Activated CD8-positive, alpha-beta memory T cell treated with anti-CD3 and anti-CD28 coated beads for 36 hours (primary cell): ENCODE measurements around the gene OR9I1. TPM values are rescaled to one million over a fixed set of nuclear protein-coding genes. Genes with fewer than 3 reads are reported as not detected.

Experiments used
- CTCF ChIA-PET: fragments of 350-600 bp; sonication (Branson Sonifier 250); formaldehyde crosslinking; loops from one replicate; lab custom pipeline; 2021; ENCODE audit warnings: antibody characterized with exemption; lab: Charles Lee
- POLR2A ChIA-PET: fragments of 350-600 bp; sonication (Branson Sonifier 250); formaldehyde crosslinking; loops from one replicate; lab custom pipeline; 2021; ENCODE audit warnings: antibody characterized with exemption; lab: Charles Lee
- total RNA-seq, 2 experiments: library from RNA; stranded (reverse); gene quantifications; one replicate each; pipeline ENCODE4 v1.2.3, GENCODE V29; 2021

The OR9I1 gene, protein sequence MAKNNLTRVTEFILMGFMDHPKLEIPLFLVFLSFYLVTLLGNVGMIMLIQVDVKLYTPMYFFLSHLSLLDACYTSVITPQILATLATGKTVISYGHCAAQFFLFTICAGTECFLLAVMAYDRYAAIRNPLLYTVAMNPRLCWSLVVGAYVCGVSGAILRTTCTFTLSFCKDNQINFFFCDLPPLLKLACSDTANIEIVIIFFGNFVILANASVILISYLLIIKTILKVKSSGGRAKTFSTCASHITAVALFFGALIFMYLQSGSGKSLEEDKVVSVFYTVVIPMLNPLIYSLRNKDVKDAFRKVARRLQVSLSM
- total RNA-seq: not detected

DNA sequence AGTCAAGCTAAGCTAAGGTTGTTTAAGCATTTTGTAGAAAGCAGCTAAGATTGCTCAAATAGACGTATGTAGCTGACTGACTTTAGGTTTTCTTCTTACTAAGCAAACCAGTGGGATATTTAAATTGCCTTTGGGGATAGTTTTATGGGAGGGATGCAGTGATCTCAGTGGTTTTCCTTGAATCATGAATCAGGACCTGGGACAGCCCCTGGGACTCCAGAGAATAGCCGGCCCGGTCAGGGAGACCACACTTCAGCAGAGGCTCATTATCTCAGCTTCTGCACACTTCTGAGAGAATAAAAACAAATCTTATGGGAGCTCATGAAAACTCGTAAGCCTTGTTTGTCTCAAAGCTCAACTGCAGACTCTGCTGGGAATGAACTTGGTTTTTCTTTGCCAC is at the start of gene OR9I1:
Gene OR9I1, minus strand, starts transcription at position 62 of the 400 bp plus-strand sequence. CDS start 6,086 bp downstream, outside the sequence.
- CTCF ChIA-PET: no interaction called here

DNA sequence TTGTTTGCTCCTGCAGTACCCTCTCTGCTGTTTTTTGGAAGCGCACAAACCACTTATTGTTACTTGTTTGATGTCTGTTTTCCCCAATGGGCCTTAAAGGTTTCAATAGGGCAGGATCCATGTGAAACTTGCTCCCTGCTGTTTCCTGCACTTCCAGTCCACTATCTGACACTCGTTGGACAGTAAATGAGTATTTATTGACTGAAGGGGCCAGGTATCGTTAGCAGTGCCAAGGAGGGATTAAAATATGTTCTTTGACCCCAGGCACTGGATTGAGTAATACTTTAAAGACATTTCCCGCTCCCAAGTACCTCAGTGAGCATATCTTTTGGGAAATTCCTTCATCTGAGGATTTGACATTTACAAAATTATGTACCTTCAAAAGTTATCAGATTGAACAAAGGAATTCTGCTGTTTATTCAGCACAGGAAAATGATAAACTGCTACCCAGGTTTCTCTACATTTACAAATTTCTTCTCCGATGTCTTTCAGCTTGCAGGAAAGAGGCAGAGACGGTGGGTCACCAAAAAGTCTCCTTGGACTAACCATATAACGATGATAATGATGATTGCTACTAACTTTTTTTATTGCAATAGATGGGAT is 40.3 kb upstream of the OR9I1 start:
- ChIA-PET CTCF (no interaction called here), POLR2A (no interaction called here)

More for the DNA sequence above, at the start of gene OR9I1:
- POLR2A ChIA-PET: no interaction called here

DNA sequence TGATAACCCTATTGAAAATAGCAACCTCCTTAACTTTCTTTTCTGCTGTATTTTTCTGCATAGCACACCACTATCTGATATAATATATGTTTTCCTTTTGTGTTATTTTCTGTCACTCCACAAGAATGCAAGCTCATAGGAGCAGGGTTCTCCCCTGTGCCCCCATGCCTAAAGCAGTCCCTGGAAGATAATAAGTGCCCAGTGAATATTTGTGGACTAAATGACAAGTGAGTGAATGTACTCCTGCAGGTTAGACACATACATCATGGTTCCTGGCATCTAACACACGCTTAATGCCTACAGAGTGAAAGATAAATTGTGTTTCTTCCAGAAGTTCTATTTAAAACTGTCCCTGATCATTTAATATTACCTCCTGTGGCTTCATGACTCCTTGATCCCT is 39.7 kb upstream of the OR9I1 start:
- ChIA-PET CTCF (no interaction called here), POLR2A (no interaction called here)

DNA sequence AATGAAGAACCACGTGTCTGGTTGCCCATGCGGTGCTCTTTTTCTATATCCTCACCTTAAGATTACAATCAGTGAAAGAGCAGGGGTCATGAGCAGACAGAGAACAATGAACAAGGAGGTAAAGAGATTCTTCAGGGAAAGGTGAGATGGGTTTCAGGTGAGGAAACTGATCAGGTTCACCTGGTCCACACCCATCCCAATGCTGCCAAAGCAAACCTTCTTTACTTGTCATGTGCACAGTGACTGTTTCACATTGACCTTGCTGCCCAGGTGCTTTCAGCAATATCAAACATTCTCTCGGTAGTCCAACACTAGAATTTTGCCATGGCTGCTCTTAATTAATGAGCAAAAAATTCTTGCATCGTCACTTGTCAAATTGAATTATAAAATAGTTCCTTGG is 39.1 kb upstream of the OR9I1 start:
- ChIA-PET CTCF (no interaction called here), POLR2A (no interaction called here)

DNA sequence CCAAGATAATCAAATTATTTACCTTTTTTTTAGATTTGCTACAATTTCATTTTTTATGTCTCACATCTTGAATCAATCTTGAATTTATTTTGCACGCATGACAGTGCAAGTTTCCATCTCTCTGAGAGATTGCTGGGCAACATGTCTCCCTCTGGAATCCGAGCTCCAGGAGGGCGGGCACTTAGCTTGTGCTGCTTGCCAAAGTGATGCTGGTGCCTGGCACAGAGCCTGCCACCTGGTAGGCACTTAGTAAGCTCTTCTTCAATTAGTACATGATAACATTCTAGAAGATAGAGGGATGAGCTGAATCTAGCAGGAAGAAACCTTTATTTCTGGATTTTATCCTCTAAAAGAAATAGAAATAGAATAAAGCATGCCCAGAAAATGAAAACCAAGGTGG is 27.5 kb upstream of the OR9I1 start:
- CTCF ChIA-PET: no interaction called here
- POLR2A ChIA-PET: no interaction called here

DNA sequence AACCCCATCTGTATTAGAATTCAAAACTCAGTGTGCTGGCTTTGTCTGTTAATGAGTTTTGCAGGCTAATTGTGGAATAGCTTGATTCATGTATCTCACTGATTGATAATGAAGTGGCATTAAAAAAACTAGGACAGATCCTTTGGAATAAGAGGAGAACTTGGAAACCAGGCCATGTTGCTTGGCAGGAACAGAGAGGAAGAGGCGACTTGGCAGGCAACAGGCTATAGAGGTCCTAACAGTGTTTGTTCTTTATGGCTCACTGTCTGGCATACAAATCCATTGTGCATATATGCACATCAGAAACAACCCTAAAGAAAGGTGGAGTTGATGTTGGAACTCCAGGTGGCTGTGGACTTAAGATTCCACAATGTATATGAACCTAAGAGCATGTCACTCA is 17.4 kb upstream of the OR9I1 start:
- ChIA-PET CTCF (no interaction called here), POLR2A (no interaction called here)

DNA sequence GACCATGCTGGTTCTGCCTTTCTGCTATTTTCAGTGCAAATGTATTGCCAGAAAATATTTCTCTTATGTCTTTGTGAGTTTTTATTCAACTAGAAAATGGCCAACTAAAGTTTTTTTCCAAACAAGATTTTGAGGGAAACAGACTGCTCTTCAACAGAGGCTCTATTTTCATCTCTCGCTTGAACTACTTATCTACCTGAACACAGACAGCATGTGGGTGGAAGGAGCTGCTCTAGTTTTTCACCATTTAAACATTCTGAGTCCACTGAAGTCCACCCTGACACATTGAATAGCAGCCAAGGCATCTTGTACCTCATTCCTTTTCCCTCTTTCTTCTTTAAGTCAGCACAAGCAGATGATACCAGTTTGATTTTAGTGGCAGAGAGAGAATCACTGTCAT is 9.8 kb upstream of the OR9I1 start:
- POLR2A ChIA-PET: no interaction called here

DNA sequence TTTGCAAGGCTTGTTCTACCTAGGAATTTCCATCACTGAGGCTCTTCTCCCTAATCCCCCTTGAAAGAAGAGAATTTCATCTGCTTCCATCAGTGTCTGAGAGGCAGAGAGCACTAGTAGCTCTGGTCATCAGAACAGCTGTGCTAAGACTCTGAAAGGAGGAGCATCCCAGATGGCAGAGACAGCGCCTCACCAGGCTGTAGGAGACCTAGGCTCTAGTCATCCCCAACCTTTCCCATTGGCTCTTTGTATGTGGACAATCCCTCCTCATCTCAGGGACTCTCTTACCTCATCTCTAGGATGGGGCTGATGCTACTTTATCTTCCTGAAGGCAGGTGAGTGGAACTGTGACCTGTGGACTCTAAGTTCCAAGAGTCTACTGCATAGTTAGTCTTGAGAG is 8.8 kb upstream of the OR9I1 start:
- CTCF ChIA-PET: no interaction called here
- POLR2A ChIA-PET: no interaction called here

More for the DNA sequence above, 9.8 kb upstream of the OR9I1 start:
- CTCF ChIA-PET: no interaction called here

DNA sequence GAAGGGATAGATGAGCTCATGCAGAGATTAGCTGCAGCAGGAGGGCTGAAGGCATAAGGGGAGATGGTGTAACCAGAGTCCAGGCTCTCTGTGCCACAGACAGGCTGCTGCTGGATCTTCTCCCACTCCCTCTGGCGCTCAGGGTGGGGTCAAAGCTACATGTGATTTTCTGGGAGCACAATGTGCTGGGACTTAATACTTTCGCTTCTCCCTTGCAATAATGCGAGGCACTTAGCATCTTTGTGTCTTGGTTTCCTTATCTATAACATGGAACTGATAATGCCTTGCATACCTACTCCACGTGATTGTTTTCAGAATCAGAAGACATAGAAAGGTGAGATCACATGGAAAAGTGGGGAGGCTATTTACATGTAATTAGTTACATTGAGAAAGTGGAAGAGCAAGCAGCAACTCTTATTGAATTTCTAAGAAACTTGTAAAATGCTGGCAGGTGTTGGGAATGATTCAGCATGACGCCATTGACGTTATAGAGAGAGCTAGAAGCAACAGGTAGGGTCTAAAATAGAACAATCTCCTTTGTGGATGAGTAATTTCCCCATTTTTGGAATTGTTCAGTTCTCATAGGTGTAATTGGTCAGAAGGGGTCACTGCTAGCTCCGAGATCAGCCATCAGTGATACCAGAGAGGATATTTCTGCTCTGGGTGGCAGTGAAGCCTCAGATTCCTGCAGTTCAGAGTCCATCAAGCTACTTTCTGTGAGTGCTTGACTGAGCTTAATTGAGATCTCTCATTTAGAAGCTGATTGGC is 8.2 kb upstream of the OR9I1 start:
- ChIA-PET CTCF (no interaction called here), POLR2A (no interaction called here)

DNA sequence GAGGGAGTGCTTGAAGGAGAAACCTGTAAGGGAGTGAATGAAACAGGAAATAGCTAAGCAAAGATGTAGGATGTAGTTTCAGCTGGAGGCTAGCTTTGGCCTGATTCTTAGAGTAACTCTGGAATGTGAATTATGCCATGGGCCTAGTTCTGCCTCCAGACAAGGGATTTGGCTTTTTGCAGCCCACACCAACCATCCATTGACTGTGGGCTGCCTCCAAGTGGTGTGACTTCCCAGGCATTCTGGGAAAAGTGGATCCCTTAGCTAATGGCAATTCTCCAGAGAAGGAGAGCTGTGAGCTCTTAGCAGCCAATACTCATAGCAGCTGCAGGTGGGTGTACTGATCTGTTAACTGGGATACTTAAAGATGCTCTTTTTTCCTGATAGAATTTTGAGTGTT is 2.0 kb upstream of the OR9I1 start:
- POLR2A ChIA-PET: no interaction called here
- CTCF ChIA-PET: no interaction called here

DNA sequence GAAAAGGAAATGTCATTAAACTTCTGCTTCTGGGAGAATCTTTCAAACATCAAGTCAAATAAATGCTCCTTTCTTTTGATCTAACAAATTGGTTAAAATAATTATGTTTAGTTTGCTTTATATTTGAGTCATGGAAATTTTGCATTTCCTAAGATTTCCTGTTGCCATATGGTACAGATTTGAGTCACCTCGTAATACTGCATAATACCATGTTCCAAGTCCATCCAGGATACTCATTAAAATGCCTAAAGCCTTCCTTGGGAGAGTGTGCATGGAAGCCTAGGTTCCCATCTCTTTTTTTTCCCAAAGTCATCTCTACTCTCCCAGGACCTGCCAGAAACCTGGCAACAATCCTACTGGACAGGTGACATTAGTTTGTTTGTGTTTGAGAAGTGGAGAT is 4.2 kb downstream of the OR9I1 start:
- POLR2A ChIA-PET: no interaction called here
- CTCF ChIA-PET: no interaction called here

DNA sequence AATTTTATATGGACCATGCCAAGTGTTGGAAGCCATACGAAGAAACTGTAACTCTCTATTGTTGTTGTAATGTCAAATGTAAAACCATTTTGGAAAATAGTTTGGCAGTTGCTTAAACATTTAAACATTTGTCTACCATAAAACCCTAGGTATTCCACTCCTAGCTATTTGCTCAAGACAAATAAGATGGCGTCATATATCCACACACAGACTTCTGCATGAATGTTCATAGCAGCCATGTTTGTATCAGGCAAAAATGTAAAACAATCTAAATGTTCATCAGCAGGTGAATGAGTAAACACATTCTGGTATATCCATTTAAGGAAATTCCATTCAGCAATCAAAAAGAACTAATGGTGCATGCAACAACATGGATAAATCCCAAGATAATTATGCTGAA is 27.9 kb downstream of the OR9I1 start:
- ChIA-PET CTCF (no interaction called here), POLR2A (no interaction called here)

DNA sequence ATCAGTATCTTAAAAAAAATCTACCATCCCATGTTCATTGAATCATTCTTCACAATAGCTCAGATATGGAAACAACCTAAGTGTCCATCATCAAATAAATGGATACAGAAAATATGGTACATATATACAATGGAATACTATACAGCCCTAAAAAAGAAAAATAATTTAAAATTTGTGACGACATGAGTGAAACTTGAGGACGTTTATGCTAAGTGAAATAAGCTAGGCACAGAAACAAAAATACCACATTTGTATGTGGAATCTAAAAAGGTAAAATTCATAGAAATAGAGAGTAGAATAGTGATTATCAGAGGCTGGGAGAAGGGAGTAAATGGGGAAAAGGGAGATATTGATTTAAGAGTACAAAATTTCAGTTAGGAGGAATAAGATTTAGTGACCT is 38.8 kb downstream of the OR9I1 start:
- POLR2A ChIA-PET: no interaction called here
- CTCF ChIA-PET: no interaction called here

DNA sequence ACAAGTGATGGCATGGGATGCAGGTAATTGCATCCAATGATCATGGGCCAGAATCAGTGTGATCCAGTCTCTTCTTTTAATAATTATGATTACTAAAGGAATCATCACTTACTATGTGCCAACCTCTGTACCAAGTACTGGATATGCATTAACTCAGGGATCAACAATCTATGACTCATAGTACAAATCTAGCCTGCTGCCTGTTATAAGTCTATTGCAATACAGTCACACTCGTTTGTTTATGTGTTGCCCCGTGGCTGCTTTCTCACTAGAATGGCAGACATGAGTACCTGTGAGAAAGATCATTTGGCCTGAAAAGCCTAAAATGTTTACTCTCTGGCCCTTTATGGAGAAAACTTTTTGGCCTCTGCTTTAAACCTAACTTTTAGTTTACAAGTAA is 49.5 kb downstream of the OR9I1 start:
- CTCF ChIA-PET: no interaction called here
- POLR2A ChIA-PET: no interaction called here

DNA sequence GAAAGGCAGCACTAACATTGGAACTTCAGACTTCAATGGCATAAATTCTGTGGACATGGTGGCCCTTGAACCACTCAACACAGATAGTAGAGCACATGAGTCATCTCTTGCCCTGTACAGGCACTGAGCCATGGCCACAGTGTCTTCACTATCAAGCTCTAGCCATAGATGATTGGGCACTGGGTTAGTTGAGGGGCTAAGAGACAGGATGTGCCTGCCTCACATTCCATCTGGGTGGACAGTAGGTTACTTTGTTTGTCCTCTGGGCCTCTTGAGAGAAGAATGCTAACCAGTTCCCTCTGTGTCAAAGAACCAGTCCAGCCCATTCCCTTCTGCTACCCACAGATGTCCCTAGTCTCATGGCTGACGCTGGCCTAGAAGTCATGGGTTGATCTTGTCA is 54.7 kb downstream of the OR9I1 start:
- ChIA-PET CTCF (no interaction called here), POLR2A (no interaction called here)

DNA sequence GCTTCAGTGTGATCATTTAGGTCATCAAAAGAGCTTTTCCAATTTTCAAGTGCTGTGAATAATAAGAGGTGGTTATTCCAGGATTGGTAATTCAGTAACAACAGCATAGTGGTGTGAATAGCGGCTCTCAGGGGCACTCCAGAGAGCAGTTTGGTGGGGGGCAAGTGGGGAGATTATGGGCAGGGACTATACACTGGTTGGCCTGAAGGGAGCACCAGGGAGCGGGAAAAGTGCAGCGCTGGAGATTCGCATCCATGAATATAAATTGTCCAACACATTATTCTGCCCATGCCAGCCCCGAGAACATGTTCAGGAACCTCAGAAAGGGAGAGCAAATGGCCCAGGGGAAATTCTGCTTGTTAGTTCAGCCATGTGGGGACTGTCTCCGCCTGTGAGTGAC is 56.7 kb downstream of the OR9I1 start:
- ChIA-PET POLR2A (no interaction called here), CTCF (no interaction called here)

DNA sequence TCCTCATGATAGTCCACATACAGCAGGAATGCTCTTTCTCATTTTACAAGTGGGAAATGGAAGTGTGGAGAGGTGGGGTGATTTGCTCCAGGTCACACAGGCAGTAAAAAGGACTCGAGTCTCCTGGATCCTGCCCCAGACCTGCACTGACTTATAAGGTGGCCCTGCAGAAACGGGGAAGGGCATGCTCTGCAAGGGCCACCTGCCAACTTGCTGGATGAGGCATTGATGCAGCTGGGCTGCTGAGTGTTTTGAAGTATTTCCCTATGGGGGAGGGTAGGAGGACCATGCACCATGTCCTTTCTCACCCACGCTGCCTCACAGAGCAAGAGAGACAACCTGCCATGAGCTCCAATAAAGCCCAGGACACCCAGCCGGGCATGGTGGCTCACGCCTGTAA is 57.6 kb downstream of the OR9I1 start:
- POLR2A ChIA-PET: no interaction called here
- CTCF ChIA-PET: no interaction called here
